Caco-2 (cell line): ENCODE measurements around the gene EXD3. TPM values are rescaled to one million over a fixed set of nuclear protein-coding genes. Genes with fewer than 3 reads are reported as not detected.

Experiments
- BruUV-seq: library from RNA; stranded (reverse); fragments of 400-500 nt; replicated peaks from 2 replicates; lab custom pipeline; 2021; lab: Mats Ljungman, UMichigan
- CTCF ChIA-PET: fragments of 300-600 bp; sonication (Branson Sonifier 250); formaldehyde crosslinking; loops from one replicate; lab custom pipeline; 2022; ENCODE audit warnings: antibody characterized with exemption; lab: Charles Lee
- POLR2A ChIA-PET: fragments of 300-600 bp; sonication (Branson Sonifier 250); formaldehyde crosslinking; loops from one replicate; lab custom pipeline; 2022; ENCODE audit warnings: antibody characterized with exemption; lab: Charles Lee
- DNase-seq, 2 experiments: peaks; one replicate each; pipeline versions ENCODE4 v3.0.0 to v3.0.0-alpha.2; 2020 to 2022
- H3K27me3 ChIP-seq: replicated peaks from 2 replicates; pipeline ENCODE4 v1.6.0; 2011; ENCODE audit warnings: low read length; ENCODE audit not compliant: control insufficient read depth, insufficient read depth
- H3K36me3 ChIP-seq: 2 replicates; pipeline ENCODE4 v1.5.1; 2011; ENCODE audit warnings: low read length; ENCODE audit not compliant: control insufficient read depth, insufficient read depth
- H3K4me1 ChIP-seq: fragments of 250-450 bp; sonication (Bioruptor Pico); 2 replicates; pipeline ENCODE4 v1.5.1; 2020; ENCODE audit warnings: mild to moderate bottlenecking
- H3K4me3 ChIP-seq: 2 replicates; pipeline ENCODE4 v1.5.1; 2011; ENCODE audit warnings: low read depth, mild to moderate bottlenecking, control low read depth, low read length
- H3K9me3 ChIP-seq: fragments of 250-450 bp; sonication (Bioruptor Pico); 2 replicates; pipeline ENCODE4 v1.5.1; 2020; ENCODE audit warnings: mild to moderate bottlenecking, moderate library complexity
- H3K27ac Mint-ChIP-seq: one replicate; pipeline ENCODE4 v1.8.0; 2022; ENCODE audit warnings: mixed read lengths; ENCODE audit not compliant: unreplicated experiment
- H3K27me3 Mint-ChIP-seq: one replicate; pipeline ENCODE4 v1.8.0; 2022; ENCODE audit warnings: mixed read lengths; ENCODE audit not compliant: insufficient read depth, unreplicated experiment
- H3K36me3 Mint-ChIP-seq: one replicate; pipeline ENCODE4 v1.8.0; 2022; ENCODE audit warnings: mild to moderate bottlenecking, mixed read lengths; ENCODE audit not compliant: insufficient read depth, unreplicated experiment
- H3K4me1 Mint-ChIP-seq: one replicate; pipeline ENCODE4 v1.8.0; 2022; ENCODE audit warnings: low read depth, mixed read lengths; ENCODE audit not compliant: unreplicated experiment
- H3K4me3 Mint-ChIP-seq: one replicate; pipeline ENCODE4 v1.8.0; 2022; ENCODE audit warnings: mild to moderate bottlenecking, moderate library complexity, mixed read lengths; ENCODE audit not compliant: unreplicated experiment
- H3K9me3 Mint-ChIP-seq: one replicate; pipeline ENCODE4 v1.8.0; 2022; ENCODE audit warnings: mixed read lengths; ENCODE audit not compliant: unreplicated experiment
- intact Hi-C: fragments of 100-400 bp; cut with micrococcal nuclease; formaldehyde crosslinking; loops from one replicate; pipeline ENCODE4 v1.10.0; 2022; ENCODE audit not compliant: unreplicated experiment
- total RNA-seq: library from RNA; stranded (reverse); gene quantifications from 2 replicates; pipeline ENCODE4 v1.2.3, GENCODE V29; 2022
- TF ChIP-seq, protein P1 (sequence below), 2 experiments: fragments of 200-600 bp in 1 of 2; IDR thresholded peaks; 1 replicate in 1 of 2; 2 replicates in 1 of 2; pipeline versions ENCODE4 v1.5.1 to v1.8.0; 2011 to 2022; ENCODE audit warnings: antibody characterized with exemption in 1 of 2, control low read depth in 1 of 2, inconsistent platforms in 1 of 2, low read depth in 1 of 2, low read length in 1 of 2, mild to moderate bottlenecking in 1 of 2, moderate library complexity in 1 of 2; ENCODE audit not compliant: insufficient read depth in 1 of 2, severe bottlenecking in 1 of 2, unreplicated experiment in 1 of 2

The EXD3 gene
- total RNA-seq, 1 experiment from 2014 or later = 10.9 TPM

DNA sequence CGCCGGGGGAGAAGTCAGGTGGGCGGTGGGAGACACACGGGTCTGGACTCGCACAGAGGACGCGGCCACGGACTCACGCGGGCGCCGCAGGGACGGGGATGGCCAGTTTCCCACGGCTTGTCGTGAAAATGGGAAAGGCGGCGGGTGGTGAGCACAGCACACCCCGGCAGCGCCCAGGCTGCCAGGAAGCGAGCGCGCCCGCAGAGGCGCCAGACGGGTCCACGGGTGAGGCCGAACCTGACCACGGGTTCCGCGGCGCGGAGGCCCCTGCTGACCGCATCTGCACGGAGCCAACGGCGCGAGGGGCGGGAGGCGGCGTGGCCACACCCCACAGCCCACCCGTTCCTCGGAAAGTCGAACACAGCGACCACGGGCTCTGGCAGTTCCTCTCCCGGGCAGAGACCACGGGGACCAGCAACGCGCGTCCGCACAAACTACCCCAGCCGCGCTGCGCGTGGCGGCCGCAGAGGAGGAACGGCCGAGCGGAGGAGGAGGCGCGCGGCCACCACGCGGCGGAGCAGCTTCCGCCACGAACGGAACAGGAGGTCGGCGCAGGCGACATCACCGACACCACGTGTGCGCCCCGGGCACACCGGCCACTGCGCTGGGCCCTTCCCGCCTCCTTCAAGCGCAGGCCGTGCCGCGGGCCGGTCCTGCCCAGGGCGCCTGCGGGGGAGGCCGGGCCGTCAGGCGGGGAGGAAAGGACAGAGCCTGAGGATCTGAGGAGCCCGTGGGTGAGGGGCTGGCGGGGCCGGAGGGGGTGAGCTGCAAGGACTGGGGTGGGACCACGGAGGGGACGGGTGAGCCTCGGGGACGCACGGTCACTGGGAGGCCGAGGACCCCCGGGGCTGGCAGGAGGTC lies 5.6 kb downstream of the EXD3 start:
- Histone ChIP-seq H3K27me3 (no peaks in the 10 kb centered on the region), H3K4me3 (no peak overlapping the region), H3K36me3 (no peaks in the 10 kb centered on the region), H3K4me1 (no peaks in the 10 kb centered on the region), H3K9me3 (no peaks in the 10 kb centered on the region)
- DNase-seq = no peak
- no TSS peak for BruUV-seq
- Mint-ChIP-seq H3K9me3 (no peaks in the 10 kb centered on the region), H3K36me3 (peaks cover 11% of the 10 kb centered on the region), H3K27me3 (no peaks in the 10 kb centered on the region), H3K4me1 (no peaks in the 10 kb centered on the region), H3K4me3 (no peak overlapping the region), H3K27ac (no peak overlapping the region)
- intact Hi-C loops = no loop called here
- POLR2A ChIA-PET = interaction anchor here (0.7 kb wide), 1 partner anchor 290 kb away, joined by 3 read pairs; no protein-coding TSS in a partner anchor
- CTCF ChIA-PET = interaction anchor here (0.6 kb wide), 1 partner anchor 116 kb away, joined by 6 read pairs; the partner anchor contains the start of gene NRARP
- TF ChIP-seq, protein P1, sequence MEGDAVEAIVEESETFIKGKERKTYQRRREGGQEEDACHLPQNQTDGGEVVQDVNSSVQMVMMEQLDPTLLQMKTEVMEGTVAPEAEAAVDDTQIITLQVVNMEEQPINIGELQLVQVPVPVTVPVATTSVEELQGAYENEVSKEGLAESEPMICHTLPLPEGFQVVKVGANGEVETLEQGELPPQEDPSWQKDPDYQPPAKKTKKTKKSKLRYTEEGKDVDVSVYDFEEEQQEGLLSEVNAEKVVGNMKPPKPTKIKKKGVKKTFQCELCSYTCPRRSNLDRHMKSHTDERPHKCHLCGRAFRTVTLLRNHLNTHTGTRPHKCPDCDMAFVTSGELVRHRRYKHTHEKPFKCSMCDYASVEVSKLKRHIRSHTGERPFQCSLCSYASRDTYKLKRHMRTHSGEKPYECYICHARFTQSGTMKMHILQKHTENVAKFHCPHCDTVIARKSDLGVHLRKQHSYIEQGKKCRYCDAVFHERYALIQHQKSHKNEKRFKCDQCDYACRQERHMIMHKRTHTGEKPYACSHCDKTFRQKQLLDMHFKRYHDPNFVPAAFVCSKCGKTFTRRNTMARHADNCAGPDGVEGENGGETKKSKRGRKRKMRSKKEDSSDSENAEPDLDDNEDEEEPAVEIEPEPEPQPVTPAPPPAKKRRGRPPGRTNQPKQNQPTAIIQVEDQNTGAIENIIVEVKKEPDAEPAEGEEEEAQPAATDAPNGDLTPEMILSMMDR (IDR thresholded peaks at IDR 0.05; ENCODE audit: insufficient read depth in 1 of 2, low read depth in 1 of 2, low read length in 1 of 2, severe bottlenecking in 1 of 2, unreplicated experiment in 1 of 2) = no peak

DNA sequence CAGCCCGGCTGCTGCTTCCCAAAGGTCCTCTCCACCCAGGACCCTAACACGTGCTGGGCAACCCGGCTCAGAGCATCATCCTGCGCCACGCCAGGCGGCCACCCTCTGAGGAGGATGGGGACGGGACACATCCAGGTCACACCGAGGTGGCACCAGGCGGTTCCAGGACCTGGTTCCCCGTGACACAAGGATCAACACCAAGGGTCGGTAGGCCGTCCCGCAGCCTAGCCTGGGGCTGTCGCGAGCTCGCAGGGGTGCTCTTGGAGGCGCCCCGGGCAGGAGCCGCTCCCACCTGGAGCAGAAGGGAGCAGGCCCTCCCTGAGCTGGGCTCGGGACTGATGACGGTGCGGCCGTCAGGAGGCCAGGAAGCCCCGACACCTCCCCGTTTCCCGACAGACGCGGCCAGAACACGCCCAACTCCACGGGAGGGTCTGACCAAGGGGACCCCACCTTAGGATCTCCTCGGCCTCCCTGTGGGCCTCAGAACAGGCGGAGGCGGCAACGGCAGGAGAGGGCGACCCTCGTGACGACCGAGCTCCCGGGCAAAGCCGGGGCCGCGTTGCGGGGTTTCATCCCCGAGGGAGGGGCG lies 6.3 kb downstream of the EXD3 start:
- no TSS peak for BruUV-seq

DNA sequence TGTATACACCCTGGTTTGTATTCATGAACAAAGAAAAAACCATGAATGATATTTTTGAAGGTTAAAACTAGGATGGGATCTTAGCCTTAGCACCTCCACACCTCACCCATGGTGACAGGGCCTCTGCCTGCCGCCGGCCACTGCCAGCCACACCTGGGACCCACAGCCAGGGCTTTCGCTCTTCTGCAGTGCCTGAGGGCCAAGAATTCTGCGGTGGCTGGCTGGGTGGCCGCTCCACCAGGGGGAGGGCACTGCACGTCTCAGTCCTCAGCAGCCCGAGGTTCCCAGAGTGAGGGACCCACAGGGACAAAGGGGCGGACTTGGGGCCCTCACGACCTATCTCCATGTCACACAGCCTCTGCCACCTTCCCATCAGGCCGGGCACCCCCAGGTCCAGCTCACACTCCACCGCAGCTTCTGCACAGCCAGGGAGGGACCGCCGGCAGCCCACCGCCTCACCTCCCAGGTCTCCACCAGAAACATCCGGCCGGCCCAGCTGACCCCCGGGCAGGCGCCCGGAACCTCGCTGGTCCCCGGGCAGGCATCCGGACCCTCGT lies 6.9 kb downstream of the EXD3 start:
- H3K27ac Mint-ChIP-seq = no peak overlapping the region
- H3K27me3 Mint-ChIP-seq = no peaks in the 10 kb centered on the region
- Histone ChIP-seq H3K27me3 (no peaks in the 10 kb centered on the region), H3K4me3 (no peak overlapping the region), H3K36me3 (no peaks in the 10 kb centered on the region), H3K9me3 (no peaks in the 10 kb centered on the region), H3K4me1 (no peaks in the 10 kb centered on the region)
- DNase-seq = no peak
- intact Hi-C loops = no loop called here
- no peaks in the 10 kb centered on the region for H3K4me1 Mint-ChIP-seq
- ChIA-PET POLR2A (no interaction called here), CTCF (no interaction called here)
- H3K36me3 Mint-ChIP-seq = peaks cover 11% of the 10 kb centered on the region
- BruUV-seq = no TSS peak
- no peak overlapping the region for H3K4me3 Mint-ChIP-seq
- no peaks in the 10 kb centered on the region for H3K9me3 Mint-ChIP-seq
- TF ChIP-seq, protein P1 (IDR thresholded peaks at IDR 0.05; ENCODE audit: insufficient read depth in 1 of 2, low read depth in 1 of 2, low read length in 1 of 2, severe bottlenecking in 1 of 2, unreplicated experiment in 1 of 2) = no peak

More for the DNA sequence above, 6.3 kb downstream of the EXD3 start:
- Mint-ChIP-seq H3K9me3 (no peaks in the 10 kb centered on the region), H3K36me3 (peaks cover 11% of the 10 kb centered on the region), H3K4me1 (no peaks in the 10 kb centered on the region), H3K27me3 (no peaks in the 10 kb centered on the region), H3K27ac (no peak overlapping the region), H3K4me3 (no peak overlapping the region)
- Histone ChIP-seq H3K4me1 (no peaks in the 10 kb centered on the region), H3K4me3 (no peak overlapping the region), H3K9me3 (no peaks in the 10 kb centered on the region), H3K36me3 (no peaks in the 10 kb centered on the region), H3K27me3 (no peaks in the 10 kb centered on the region)
- CTCF ChIA-PET = interaction anchor here (0.6 kb wide), 1 partner anchor 115 kb away, joined by 6 read pairs; the partner anchor contains the start of gene NRARP
- TF ChIP-seq, protein P1 (IDR thresholded peaks at IDR 0.05; ENCODE audit: insufficient read depth in 1 of 2, low read depth in 1 of 2, low read length in 1 of 2, severe bottlenecking in 1 of 2, unreplicated experiment in 1 of 2) = no peak
- POLR2A ChIA-PET = interaction anchor here (0.7 kb wide), 1 partner anchor 289 kb away, joined by 3 read pairs; no protein-coding TSS in a partner anchor
- DNase-seq = no peak
- intact Hi-C loops = no loop called here
